GM06990 (cell line): ENCODE measurements around the gene SLC9A9.

Experiments used
- DNase-seq: peaks from one replicate; pipeline ENCODE4 v3.0.0-alpha.2; 2011; ENCODE audit not compliant: insufficient read length; ENCODE audit errors: extremely low read depth
- H3K27me3 ChIP-seq: replicated peaks from 2 replicates; pipeline ENCODE4 v1.6.0; 2011; ENCODE audit warnings: low read length; ENCODE audit not compliant: control insufficient read depth, insufficient read depth
- H3K36me3 ChIP-seq: 2 replicates; pipeline ENCODE4 v1.5.1; 2011; ENCODE audit warnings: low read length; ENCODE audit not compliant: control insufficient read depth, insufficient read depth
- H3K4me3 ChIP-seq: replicated peaks from 2 replicates; pipeline ENCODE4 v1.5.1; 2011; ENCODE audit warnings: low read depth, mild to moderate bottlenecking, control low read depth, low read length
- CTCF ChIP-seq: IDR thresholded peaks from 2 replicates; pipeline ENCODE4 v1.5.1; 2011; ENCODE audit warnings: low read length, control low read depth, mild to moderate bottlenecking, inconsistent platforms; ENCODE audit not compliant: insufficient read depth, poor library complexity, severe bottlenecking

SLC9A9 gene

GRCh38 chr3:143839980-143840379 is 8.3 kb downstream of the SLC9A9 start:
- H3K36me3 ChIP-seq, result no peaks in the 10 kb centered on the region
- no peak overlapping the region for H3K4me3 ChIP-seq
- no peak for DNase-seq
- TF ChIP-seq CTCF, result no peak
- no peaks in the 10 kb centered on the region for H3K27me3 ChIP-seq

- TF ChIP-seq CTCF, result no peak
- no peaks in the 10 kb centered on the region for H3K27me3 ChIP-seq
- no peak overlapping the region for H3K4me3 ChIP-seq
- H3K36me3 ChIP-seq, result no peaks in the 10 kb centered on the region
- no peak for DNase-seq
Measured at GRCh38 chr3:143837076-143837475, 11.2 kb downstream of the SLC9A9 start.

- no peak for TF ChIP-seq CTCF
- Histone ChIP-seq H3K4me3 (no peak overlapping the region), H3K36me3 (no peaks in the 10 kb centered on the region), H3K27me3 (no peaks in the 10 kb centered on the region)
- DNase-seq, result no peak
Measured at GRCh38 chr3:143835312-143835711, 13.0 kb downstream of the SLC9A9 start.

- TF ChIP-seq CTCF, result no peak
Measured at GRCh38 chr3:143832433-143832832, 15.8 kb downstream of the SLC9A9 start.

GRCh38 chr3:143831994-143832393 is 16.3 kb downstream of the SLC9A9 start:
- DNase-seq, result peak; percentile 48
- no peaks in the 10 kb centered on the region for H3K27me3 ChIP-seq
- no peak for TF ChIP-seq CTCF

More at GRCh38 chr3:143832433-143832832, 15.8 kb downstream of the SLC9A9 start:
- Histone ChIP-seq H3K36me3 (no peaks in the 10 kb centered on the region), H3K27me3 (no peaks in the 10 kb centered on the region), H3K4me3 (no peak overlapping the region; the same call in 1 of the 2 replicates)
- DNase-seq, result peak; percentile 39

GRCh38 chr3:143831208-143831607 is 17.1 kb downstream of the SLC9A9 start:
- Histone ChIP-seq H3K36me3 (no peaks in the 10 kb centered on the region), H3K4me3 (peak overlapping the region; percentile 18), H3K27me3 (no peaks in the 10 kb centered on the region)
- TF ChIP-seq CTCF, result no peak
- no peak for DNase-seq

More at GRCh38 chr3:143831994-143832393, 16.3 kb downstream of the SLC9A9 start:
- peak overlapping the region; percentile 23 for H3K4me3 ChIP-seq
- H3K36me3 ChIP-seq, result no peaks in the 10 kb centered on the region
